HEK293T (cell line): ENCODE data around the gene SLC35F2.

ENCODE experiments used
- ARNT ChIP-seq: fragments of 450-650 bp; IDR thresholded peaks from 2 replicates; pipeline ENCODE4 v1.6.1; 2017; ENCODE audit warnings: mild to moderate bottlenecking
- BHLHE40 ChIP-seq: fragments of 450-650 bp; IDR thresholded peaks from 2 replicates; pipeline ENCODE4 v1.6.1; 2016; ENCODE audit warnings: mild to moderate bottlenecking, moderate library complexity, borderline replicate concordance
- CTBP1 ChIP-seq: fragments of 450-650 bp; IDR thresholded peaks from 2 replicates; pipeline ENCODE4 v1.6.1; 2016; ENCODE audit warnings: borderline replicate concordance
- ELF4 ChIP-seq: fragments of 450-650 bp; IDR thresholded peaks from 2 replicates; pipeline ENCODE4 v1.6.1; 2017; ENCODE audit warnings: antibody characterized with exemption
- FOXA1 ChIP-seq: fragments of 450-650 bp; IDR thresholded peaks from 2 replicates; pipeline ENCODE4 v1.6.1; 2016; ENCODE audit warnings: mild to moderate bottlenecking
- FOXK2 ChIP-seq: fragments of 450-650 bp; IDR thresholded peaks from 2 replicates; pipeline ENCODE4 v1.6.1; 2016; ENCODE audit warnings: mild to moderate bottlenecking
- FOXM1 ChIP-seq: fragments of 450-650 bp; IDR thresholded peaks from 2 replicates; pipeline ENCODE4 v1.6.1; 2017; ENCODE audit warnings: mild to moderate bottlenecking, borderline replicate concordance
- HDGF ChIP-seq: fragments of 450-650 bp; IDR thresholded peaks from 2 replicates; pipeline ENCODE4 v1.6.1; 2017; ENCODE audit warnings: antibody characterized with exemption, borderline replicate concordance
- PKNOX1 ChIP-seq: fragments of 450-650 bp; IDR thresholded peaks from 2 replicates; pipeline ENCODE4 v1.6.1; 2016
- SP1 ChIP-seq: fragments of 450-650 bp; IDR thresholded peaks from 2 replicates; pipeline ENCODE4 v1.6.1; 2017
- SUZ12 ChIP-seq: fragments of 450-650 bp; IDR thresholded peaks from 2 replicates; pipeline ENCODE4 v1.6.1; 2016; ENCODE audit warnings: mild to moderate bottlenecking
- TARDBP ChIP-seq: fragments of 450-650 bp; IDR thresholded peaks from 2 replicates; pipeline ENCODE4 v1.6.1; 2016

- TF ChIP-seq ARNT (no peak), SP1 (no peak), ELF4 (no peak), FOXK2 (no peak), PKNOX1 (no peak), CTBP1 (no peak), TARDBP (no peak), SUZ12 (no peak), HDGF (no peak), BHLHE40 (no peak), FOXA1 (no peak), FOXM1 (no peak)
These were observed 66.5 kb downstream of the SLC35F2 start for GRCh38 chr11:107792049-107792443.
